Astrocyte of the hippocampus (primary cell): ENCODE measurements around the gene CHSY1.

Source experiments
- DNase-seq: peaks from one replicate; pipeline ENCODE4 v3.0.0; 2011; ENCODE audit warnings: low read depth, low spot score

Gene CHSY1

GRCh38 chr15:101188637-101189408 lies 63.0 kb downstream of the CHSY1 start:
- peak; percentile 69 for DNase-seq

GRCh38 chr15:101187820-101188636 lies 63.8 kb downstream of the CHSY1 start:
- DNase-seq = peak; percentile 85

GRCh38 chr15:101185770-101186169 lies 66.1 kb downstream of the CHSY1 start:
- no peak for DNase-seq

- DNase-seq = no peak
Measured at GRCh38 chr15:101185336-101185735, 66.5 kb downstream of the CHSY1 start.

DNA sequence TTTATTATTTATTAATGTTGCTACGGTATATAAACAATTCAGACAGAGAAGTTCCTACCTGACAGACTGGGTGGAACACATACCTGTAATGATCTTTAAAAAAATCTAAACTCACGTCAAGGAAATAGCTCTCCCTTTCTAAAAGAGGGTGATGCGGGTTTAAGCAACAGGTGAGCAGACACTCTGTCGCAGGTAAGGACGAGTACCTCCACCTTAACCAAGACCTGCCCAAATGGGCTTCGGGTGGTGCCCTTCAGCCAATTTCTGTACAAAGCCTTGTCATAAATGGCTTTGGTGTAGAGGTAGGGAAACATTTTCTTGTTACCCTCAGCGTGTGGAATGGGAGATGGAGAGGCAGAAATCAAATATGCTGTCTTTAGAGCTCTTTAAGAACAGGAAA lies 67.0 kb downstream of the CHSY1 start:
- no peak for DNase-seq

DNA sequence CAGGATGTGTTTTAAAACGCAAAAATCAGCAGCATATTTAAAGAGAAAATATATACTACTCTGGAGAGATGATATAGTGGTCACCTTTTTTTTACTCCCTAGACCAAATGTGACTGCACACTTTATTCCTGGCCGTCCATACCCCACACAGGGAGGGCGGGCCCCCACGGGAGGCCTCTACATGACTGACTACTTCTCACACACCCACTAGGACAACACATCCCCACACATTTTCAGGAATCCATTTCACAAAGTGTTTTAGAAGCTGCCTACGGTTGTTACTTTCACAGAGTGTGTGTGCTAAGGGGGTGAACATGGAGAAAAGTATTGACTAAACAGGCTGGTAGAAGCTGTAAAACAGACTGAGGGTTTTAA lies 67.9 kb downstream of the CHSY1 start:
- DNase-seq = no peak

DNA sequence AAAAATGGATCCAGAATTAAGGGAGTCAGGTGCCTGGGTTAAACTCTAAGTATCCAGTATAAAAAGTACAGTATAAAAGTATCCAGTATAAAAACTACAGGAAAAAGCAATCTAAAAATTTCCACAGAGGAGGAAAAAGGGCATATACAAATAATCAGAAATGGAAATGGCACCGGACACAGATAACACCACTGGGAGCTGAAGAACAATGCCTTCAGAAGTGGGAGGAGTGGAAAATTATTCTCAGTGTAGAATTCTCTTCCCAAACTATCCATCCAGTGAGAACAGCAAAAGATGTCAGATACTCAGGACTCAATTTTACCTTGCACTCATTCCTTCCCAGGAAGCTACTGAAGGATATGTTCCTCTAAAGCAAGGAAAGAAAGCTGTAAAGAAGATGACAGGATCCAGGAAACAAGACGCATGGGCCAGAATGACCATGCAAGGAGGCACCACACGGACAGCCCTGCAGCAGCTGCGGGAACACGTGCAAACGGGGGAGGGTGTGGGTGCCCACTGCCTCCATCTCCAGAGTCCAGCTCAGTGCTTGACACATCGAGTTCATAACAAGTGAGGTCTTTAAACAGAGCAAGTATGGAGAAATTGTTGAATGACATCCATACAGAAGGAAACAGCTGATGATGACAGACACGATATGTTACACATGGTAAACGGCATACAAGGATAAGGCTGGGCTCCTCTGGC lies 68.5 kb downstream of the CHSY1 start:
- DNase-seq = no peak

GRCh38 chr15:101182215-101182614 lies 69.6 kb downstream of the CHSY1 start:
- no peak for DNase-seq

GRCh38 chr15:101181349-101181748 lies 70.5 kb downstream of the CHSY1 start:
- DNase-seq = no peak

- no peak for DNase-seq
Measured at GRCh38 chr15:101180620-101181307, 71.1 kb downstream of the CHSY1 start.

GRCh38 chr15:101179341-101180153 lies 72.3 kb downstream of the CHSY1 start:
- DNase-seq = peak; percentile 83

- DNase-seq = no peak
Measured at GRCh38 chr15:101178931-101179330, 72.9 kb downstream of the CHSY1 start.

DNA sequence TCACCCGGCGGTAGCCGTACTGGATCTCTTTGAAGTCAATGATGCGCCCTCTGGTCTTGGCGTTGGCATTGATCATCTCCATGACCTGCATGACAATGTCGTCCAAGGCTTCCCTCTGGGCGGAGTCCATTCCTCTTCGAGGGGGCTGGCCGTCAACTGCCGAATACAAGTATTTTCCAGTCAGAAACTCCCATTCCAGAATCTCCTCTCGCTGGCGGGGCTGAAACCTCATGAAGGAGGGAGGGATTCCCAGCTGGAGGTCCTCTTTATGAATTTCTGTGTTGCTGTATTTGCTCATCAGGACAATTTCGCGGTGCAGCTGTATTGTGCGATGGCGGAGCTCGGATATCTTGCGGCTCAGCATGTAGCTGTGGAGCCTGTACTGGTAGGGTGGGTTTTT lies 73.4 kb downstream of the CHSY1 start:
- DNase-seq = no peak

GRCh38 chr15:101177866-101178265 lies 74.0 kb downstream of the CHSY1 start:
- DNase-seq = no peak

GRCh38 chr15:101176625-101177024 lies 75.2 kb downstream of the CHSY1 start:
- DNase-seq = no peak

GRCh38 chr15:101175401-101175800 lies 76.4 kb downstream of the CHSY1 start:
- DNase-seq = no peak

GRCh38 chr15:101174152-101174920 lies 77.5 kb downstream of the CHSY1 start:
- DNase-seq = no peak

GRCh38 chr15:101173233-101174119 lies 78.4 kb downstream of the CHSY1 start:
- no peak for DNase-seq

- no peak for DNase-seq
Measured at GRCh38 chr15:101172501-101173071, 79.3 kb downstream of the CHSY1 start.
